GM12874 (cell line): ENCODE data around the gene FER.

Source experiments
- CTCF ChIP-seq: IDR thresholded peaks from 2 replicates; pipeline ENCODE4 v1.5.1; 2011; ENCODE audit warnings: low read depth, mild to moderate bottlenecking, control low read depth, low read length, moderate library complexity; ENCODE audit not compliant: insufficient read depth

The FER gene

GRCh38 chr5:108898257-108898656 is 150.6 kb downstream of the FER start:
- no peak for TF ChIP-seq CTCF

GRCh38 chr5:108898707-108899106 is 151.0 kb downstream of the FER start:
- TF ChIP-seq CTCF, result no peak

GRCh38 chr5:108900668-108901067 is 153.0 kb downstream of the FER start:
- TF ChIP-seq CTCF, result no peak

- TF ChIP-seq CTCF, result no peak
Measured at GRCh38 chr5:108905805-108906204, 158.1 kb downstream of the FER start.

GRCh38 chr5:108910627-108911026 is 162.9 kb downstream of the FER start:
- no peak for TF ChIP-seq CTCF

- no peak for TF ChIP-seq CTCF
Measured at GRCh38 chr5:108911055-108911454, 163.4 kb downstream of the FER start.

GRCh38 chr5:108917596-108917995 is 169.9 kb downstream of the FER start:
- TF ChIP-seq CTCF, result no peak
